Dermis microvascular lymphatic vessel endothelial cell (primary cell): ENCODE results near the gene SOX1. TPM values are rescaled to one million over a fixed set of nuclear protein-coding genes. Genes with fewer than 3 reads are reported as not detected.

Experiments used
- DNase-seq, 2 donors: peaks; one replicate each; pipeline versions ENCODE4 v3.0.0 to v3.0.0-alpha.2; 2010; ENCODE audit warnings: low read depth in 2 of 2
- total RNA-seq: library from RNA; depleted of rRNA; stranded (reverse); fragments of >200 nt; gene quantifications from 2 replicates; pipeline ENCODE4 v1.2.1, GENCODE V29; 2014

Gene SOX1
- total RNA-seq, 1 donor from 2014 or later = not detected

DNA sequence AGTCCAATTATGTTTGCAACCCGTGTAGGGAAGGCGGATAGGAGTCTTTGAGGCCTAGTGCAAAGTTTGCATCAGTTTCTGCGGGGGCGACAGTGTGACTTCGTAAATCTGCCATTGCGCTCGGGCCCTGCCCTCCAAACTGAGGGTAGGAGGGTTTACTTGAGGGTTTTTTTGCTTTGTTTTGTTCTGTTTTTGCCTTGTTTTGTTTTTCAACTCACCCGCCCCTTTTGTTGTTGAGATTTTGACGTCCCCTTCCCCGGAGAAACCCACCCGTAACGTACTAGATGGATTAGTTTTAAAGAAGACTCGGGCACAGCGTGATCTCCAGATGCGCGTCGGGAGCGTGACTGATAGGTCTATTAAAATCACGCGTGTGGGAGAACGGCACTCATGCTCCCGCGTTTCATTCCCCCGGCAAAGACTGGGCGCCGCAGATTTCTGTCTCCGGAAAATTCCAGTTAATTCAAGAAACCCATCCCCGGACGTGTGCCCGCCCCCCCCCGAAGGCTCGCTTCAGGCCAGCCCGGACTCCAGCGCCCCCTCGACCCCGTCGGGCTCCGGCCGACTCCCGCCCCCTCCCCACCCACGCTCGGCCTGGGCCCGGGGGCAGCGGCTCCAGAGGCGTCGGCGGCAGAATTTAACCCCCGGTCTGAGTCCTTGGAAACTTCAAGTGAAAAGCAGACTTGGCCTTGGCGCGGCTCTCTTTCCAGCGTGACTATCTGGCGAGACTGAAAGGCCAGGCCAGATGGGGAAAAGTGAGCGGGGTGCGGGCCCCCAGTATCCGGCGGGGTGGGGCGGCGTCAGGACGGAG is 5.0 kb downstream of the SOX1 start:
- DNase-seq = no peak

DNA sequence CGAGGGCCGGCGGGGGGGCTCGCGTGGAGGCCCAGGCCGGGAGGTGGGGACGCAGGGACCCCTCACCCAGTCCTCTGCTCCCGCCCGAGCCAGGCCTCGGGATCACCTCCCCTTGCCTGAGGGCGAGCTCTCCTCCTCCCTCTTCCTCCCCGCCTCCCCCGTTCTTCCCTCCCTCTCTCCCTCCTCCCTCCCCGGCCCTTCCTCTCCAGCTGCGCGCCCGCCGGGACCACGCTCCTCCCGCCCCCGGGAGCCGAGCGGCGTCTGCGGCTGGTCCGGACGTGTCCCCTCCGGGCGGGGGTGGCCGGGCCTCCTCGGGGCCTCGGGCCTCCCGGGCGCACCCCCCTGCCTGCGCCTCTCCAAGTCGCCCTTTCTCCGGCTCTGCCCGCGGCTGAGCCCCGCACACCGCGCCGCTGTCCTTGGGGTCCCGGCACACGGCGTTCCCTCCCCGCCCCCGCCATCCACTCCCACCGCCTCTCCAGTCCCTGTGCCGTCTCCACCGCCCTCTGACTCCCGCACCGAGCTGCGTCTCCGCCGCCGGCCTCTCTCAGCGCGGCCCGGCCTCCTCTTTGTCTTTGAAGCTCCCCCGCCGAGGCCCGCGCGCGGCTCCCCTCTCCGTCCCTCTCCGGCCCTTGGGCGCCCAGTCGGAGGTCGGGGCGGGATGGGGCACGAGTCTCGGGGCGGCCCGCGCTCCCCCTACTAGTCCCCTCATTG is 5.7 kb downstream of the SOX1 start:
- DNase-seq = no peak

DNA sequence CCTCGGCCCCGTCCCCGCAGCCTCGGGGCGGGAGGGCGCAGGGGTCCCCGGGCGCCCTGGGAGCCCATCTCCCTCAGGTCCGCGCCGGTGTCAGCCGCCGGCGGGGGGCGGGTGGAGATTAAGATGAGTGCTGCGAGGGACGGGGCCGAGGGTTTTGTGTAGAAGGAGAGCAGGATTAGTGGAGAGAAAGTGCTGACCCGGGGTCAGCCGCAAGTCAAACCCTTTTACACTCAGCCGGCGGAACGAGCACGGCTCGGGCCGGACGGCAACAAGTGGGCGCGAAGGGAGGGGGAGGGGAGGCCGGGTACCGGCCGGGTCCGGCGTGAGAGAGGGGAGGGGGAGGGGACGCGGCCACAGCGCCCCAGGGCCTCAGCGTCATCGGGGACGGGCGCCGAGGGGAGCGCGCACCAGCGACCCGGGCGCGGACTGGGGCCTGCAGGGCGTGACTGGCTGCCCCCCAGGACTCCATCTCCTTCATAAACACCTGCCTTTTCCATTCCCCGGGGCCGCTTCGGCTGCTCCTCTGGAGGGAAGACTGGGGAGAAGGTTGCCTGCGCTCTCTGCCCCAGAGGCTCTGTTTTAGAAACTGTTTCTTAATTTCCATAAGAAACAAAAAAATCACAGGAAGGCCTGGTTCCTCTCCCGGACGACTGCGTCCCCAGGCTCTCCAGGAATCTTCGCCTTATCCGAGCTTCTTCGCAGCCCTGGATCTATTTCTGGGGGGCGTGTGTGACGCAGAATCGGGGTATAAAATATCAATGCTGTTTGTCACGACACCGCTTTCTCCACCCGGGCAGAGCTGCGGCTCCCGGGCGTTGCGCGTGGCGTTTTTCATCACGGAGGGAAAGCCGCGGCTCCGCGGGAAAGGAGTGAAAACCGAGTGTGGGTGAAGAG is 6.5 kb downstream of the SOX1 start:
- DNase-seq = no peak

DNA sequence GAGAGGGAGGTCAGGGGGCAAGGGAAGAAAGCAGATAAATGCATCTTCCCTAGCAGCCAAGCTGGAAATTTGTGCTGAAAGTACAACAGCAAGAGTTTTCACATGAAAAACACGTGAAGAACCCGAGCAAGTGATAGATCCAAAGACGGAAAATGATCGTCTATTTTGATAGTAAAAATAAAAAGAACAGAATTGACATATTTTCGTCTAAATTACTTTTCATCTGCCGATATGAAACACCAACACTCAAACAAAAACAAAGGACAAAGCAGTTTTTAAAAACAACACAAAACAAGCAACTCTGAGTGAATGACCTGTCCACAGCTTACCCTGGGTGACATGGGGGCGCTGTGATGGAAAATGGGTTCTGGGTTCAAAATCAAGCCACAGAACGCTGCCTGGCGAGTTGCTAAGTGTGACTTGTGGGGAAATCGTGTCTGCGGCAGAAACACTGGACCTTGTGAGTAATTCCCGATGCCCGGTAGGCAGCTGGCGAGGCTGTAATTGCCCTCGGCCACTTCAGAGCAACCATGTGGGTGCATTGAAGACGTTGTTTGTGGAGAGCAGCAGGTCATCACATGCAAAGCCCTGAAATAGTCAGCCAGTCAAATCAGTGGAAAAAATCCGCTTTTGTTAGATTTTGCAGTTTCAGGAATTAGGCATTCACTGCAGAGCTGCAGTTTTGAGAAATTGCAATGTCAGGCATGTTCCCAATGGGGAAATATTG is 7.4 kb downstream of the SOX1 start:
- DNase-seq = no peak

DNA sequence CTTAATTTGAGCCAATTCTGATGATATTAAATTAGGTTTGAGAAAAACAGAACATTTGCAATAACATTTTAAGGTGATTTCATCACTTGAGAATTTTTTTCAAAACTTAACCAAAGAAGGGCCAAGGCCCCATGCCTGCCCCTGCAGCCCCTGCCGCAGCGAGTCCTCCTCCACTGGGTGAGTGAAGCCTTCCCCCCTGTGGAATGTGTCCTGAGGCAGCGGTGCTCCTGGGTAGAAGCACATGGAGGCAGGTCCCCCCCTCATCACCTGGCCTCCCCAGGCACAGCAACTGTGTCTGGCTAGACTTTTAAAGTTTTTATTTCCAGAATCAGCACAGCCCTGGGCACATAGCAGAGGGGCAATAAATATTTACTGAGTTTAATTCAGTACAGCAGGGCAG is 10.8 kb downstream of the SOX1 start:
- no peak for DNase-seq

GRCh38 chr13:112078216-112078615 is 11.3 kb downstream of the SOX1 start:
- DNase-seq = no peak

- no peak for DNase-seq
Measured at GRCh38 chr13:112078879-112079531, 12.1 kb downstream of the SOX1 start.

DNA sequence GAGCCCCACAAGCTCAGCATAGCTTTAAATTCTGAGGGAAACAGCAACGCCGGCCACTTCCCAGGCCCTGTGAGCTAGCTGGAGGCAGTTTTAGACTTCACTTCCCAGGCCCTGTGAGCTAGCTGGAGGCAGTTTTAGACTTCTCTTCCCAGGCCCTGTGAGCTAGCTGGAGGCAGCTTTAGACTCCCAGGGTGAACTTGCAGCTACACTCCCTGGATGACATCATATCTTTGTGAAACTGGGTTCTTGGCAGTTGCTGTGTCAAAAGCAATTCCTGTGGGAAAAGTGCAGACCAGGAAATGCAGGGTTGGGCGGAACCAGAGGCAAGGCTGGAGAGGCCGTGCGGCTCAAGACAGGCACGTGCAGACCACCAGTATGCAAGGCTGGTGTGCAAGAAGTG is 12.7 kb downstream of the SOX1 start:
- no peak for DNase-seq

GRCh38 chr13:112083971-112084370 is 17.0 kb downstream of the SOX1 start:
- DNase-seq = no peak

DNA sequence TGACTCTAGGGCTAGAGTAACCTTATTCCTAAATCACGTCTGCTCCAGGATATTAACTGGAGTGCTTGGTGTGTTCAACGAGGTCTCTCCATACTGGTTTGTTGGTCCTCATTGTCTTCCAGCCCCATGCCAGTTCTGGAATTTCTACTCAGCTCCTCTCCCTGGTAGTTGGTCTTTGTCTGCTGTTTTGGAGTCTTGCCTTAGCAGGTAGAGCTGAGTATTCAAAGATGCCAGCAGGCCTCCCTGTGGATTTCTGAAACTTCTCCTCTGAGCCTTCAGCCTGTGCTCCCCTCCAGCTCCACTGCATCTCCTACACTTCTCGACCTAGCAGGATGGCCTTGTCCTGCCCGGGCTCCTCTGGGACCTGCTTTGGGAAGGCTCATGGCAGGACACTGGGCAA is 25.5 kb downstream of the SOX1 start:
- no peak for DNase-seq

- DNase-seq = no peak
Measured at GRCh38 chr13:112095354-112095753, 28.4 kb downstream of the SOX1 start.

GRCh38 chr13:112096959-112097358 is 30.0 kb downstream of the SOX1 start:
- no peak for DNase-seq

DNA sequence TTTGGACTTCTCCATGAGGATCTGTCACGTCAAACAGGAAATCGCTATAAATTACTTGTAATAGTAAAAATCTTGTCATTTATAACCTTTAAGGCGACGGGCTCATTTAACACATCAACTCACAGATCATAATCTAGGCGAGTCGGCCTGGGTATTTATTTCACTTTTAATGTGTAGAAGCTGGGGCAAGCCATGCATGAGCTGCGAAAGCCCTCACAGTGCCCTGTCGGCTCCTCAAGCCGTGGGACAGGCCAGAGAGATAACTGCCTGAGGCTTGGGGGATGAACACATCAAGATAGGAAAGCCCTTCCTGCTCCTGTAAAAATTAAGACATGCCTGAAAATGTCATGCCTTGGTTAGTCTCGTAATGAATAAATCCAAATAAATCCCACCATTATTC is 30.8 kb downstream of the SOX1 start:
- no peak for DNase-seq

DNA sequence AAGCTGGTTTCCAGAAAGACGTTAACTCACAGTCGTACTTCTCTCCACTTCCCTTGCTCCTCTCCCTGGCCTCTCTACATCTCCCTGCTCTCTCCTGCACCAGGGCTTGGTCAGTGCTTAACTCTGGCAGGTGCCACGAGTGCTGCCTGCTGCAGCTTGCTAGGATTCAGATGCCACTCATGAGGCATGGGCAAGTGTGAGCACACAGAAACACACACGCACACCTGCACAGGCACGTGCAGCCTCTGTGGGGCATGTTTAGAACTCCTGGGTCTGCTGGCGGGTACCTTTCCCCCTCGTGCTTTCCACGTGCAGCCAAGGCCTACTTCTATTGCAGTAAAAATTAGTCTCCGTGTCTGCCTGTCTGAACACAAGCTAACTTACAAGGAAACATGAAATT is 31.8 kb downstream of the SOX1 start:
- DNase-seq = no peak

DNA sequence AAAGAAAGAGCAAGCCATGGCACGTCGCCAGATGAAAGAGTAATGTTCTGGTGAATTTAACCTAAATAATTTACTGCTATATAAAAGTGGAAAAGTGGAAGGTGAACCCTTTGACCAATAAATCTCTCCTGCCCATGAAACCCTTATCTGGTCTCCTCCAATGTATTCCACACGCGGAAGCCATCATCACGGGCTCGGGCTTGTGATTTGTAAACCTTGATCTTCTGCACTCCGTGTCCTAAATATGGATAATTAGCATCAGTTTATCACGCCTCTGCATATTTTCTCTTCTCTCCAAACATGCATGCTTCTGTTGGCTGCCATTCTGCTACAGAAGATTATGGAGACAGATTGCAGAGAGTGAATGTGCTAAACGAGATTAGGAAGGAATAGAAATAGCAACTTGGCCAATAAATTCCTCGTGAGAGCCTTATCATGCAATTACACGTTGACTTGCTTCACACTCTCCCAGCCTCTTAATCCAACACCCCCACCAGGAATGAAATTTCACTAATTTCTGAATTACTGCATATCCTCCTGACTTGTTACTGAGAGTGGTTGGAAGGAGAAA is 34.5 kb downstream of the SOX1 start:
- DNase-seq = no peak

DNA sequence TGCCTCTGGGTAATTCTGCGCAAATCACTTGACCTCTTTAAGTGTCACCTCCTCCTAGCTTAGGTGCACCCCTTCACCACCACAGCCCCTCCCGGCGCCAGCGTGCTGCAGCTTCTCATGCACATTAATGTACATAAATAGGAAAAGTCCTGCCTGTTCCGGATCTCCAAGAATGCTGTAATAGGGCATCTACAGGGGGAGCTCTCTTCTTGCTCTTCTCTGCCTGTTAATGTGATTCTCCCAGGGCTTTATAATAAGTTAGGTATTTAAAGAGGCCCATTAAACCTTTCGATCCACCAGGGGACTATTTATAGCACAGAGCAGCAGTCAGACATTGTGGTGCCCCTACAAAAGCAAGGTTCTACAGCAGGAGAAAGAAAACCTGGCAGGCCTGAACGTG is 35.3 kb downstream of the SOX1 start:
- no peak for DNase-seq

- no peak for DNase-seq
Measured at GRCh38 chr13:112103260-112103838, 36.4 kb downstream of the SOX1 start.

DNA sequence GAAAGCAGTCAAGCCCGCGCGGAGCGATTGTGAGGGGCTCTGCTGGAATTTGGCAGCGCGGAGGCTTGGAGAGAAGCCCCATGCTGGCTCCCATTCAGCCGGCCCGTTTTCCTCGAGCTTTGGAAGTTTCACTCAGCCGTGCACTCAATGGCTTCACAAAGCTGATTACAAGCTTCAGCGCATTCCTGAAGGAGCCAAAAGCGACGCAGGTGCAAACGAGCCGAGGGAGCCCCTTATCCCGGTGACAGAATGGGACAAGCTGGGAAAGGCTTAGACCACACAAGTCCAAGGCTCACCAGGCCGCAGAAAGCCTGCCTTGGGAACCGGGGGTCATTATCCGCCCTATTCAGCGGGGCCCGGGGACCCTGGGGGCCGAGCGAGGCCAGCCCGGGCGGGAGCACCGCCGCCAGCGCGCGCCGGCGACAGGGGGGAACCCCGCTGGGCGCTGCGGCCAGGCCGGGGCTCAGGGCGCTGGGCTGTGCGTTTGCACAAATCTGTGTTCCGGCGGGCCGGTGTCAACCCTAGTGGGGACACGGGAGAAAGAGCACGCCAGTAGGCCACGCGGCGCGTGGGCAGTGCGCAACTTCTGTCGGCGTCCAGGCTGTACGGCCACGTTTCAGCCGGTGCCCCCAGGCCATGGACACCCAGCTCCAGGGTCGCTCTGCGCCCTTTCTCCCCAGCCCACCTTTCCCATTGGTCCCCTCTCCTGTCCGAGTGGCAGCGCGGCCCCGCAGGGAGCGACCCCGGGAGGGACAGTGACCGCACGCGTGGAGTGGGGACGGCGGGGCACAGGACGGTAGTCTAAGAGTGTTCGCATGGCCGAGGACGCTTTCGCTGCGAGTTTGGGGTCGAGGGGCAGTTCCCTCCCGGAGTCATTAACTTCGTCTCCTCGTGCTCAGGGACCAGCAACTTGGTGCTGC is 37.3 kb downstream of the SOX1 start:
- DNase-seq = no peak

DNA sequence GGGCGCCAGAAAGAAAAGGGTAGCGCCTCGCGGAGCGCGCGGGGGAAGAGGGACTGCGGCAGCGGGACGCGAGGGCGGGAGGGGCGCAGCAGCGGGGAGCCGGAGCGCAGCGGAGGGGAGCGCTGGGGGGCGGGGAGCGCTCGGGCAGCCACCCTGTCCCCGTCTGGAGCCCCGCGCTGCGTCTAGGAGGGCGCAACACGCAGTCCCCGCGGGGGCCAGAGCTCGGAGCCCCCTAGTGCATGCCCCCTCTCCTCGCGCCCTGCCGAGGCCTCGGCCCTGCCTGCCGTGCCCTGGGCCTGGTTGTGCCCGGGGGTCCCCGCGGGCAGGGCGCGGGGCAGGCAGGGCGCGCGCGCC is 37.9 kb downstream of the SOX1 start:
- no peak for DNase-seq
